ENCODE data around the gene ACSF3.
A peak's percentile ranks its signal among the peaks of the same experiment; 100 is the strongest.
"Not testable (repeated sequence)": the region's sequence is repeated elsewhere in the genome, so short reads cannot be mapped to it uniquely, and the experiment has no call there.

Gene ACSF3

DNA sequence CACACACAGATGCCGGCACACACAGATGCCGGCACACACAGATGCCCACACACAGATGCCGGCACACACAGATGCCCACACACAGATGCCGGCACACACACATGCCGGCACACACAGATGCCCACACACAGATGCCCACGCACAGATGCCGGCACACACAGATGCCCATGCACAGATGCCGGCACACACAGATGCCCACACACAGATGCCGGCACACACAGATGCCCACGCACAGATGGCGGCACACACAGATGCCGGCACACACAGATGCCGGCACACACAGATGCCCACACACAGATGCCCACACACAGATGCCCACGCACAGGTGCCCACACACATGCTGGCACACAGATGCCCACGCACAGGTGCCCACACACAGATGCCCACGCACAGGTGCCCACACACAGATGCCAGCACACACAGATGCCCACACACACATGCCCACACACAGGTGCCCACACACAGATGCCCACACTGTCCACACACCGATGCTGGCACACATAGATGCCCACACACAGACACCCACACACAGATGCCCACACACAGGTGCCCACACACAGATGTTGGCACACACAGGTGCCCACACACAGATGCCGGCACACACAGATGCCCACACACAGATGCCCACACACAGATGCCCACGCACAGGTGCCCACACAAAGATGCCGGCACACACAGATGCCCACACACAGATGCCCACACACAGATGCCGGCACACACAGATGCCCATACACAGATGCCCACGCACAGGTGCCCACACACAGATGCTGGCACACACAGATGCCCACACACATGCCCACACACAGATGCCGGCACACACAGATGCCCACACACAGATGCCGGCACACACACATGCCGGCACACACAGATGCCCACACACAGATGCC lies 95.1 kb downstream of the ACSF3 start:
- H3K36me3 ChIP-seq (ENCODE audit: control insufficient read depth in 4 of 4, insufficient read depth in 4 of 4, low read length in 3 of 4); H3K4me3 ChIP-seq (ENCODE audit: control insufficient read depth in 1 of 7, extremely low read depth in 1 of 7, insufficient read depth in 4 of 7, low read depth in 2 of 7, low read length in 6 of 7); CTCF ChIA-PET; H3K27ac ChIP-seq (ENCODE audit: insufficient read depth in 1 of 2, low read depth in 1 of 2, low read length in 2 of 2, poor library complexity in 1 of 2, severe bottlenecking in 2 of 2); POLR2A ChIA-PET; H3K27me3 ChIP-seq (replicated peaks in 2 of 5; ENCODE audit: control insufficient read depth in 4 of 5, insufficient read depth in 5 of 5, low read length in 4 of 5); H3K4me1 ChIP-seq (ENCODE audit: control extremely low read depth in 1 of 4, control insufficient read depth in 4 of 4, insufficient read depth in 4 of 4, low read length in 3 of 4); H3K9me3 ChIP-seq (ENCODE audit: control extremely low read depth in 1 of 5, control insufficient read depth in 4 of 5, insufficient read depth in 2 of 5, low read depth in 1 of 5, low read length in 4 of 5): not testable (repeated sequence)
- WGBS (ENCODE audit: insufficient coverage) = 96% methylated on average over 13 of the region's 25 CpGs
- DNase-seq = peak in 1 of 3 donors; percentile 44

DNA sequence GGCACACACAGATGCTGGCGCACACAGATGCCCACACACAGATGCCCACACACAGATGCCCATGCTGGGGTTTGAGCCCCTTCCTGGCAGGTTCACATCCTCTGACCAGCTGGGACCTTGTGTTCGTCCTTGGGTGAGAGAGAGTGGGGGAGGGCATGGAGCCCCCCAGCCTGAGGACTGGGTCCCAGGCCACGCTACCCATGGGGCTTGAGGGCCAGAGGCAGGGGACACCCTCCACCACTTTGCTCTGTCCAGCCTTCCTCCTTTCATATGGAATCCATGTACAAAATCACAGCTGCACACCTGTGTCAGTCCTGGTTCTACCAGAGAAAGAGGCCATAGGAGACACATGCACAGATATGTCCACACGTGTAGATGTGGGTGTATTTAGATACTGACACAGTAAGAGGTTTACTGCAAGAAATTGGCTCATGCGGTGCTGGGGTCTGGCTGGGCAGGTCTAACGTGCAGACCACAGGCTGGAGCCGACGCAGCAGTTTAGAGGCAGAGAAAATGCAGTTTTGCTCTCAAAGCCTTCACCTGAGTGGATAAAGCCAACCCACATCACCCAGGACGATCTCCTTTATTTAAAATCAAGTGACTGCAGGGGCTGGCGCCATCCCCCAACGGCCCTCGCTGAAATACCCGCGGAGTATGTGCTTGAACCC lies 95.8 kb downstream of the ACSF3 start:
- H3K9me3 ChIP-seq (ENCODE audit: control extremely low read depth in 1 of 5, control insufficient read depth in 4 of 5, insufficient read depth in 2 of 5, low read depth in 1 of 5, low read length in 4 of 5) = peaks cover 0 to 2% (median 0%) of the 10 kb centered on the region in 5 experiments
- H3K27ac ChIP-seq (ENCODE audit: insufficient read depth in 1 of 2, low read depth in 1 of 2, low read length in 2 of 2, poor library complexity in 1 of 2, severe bottlenecking in 2 of 2) = no peak overlapping the region
- whole genome bisulfite sequencing (ENCODE audit: insufficient coverage) = 79% methylated on average over 12 of the region's 14 CpGs
- no peaks in the 10 kb centered on the region for H3K36me3 ChIP-seq (ENCODE audit: control insufficient read depth in 4 of 4, insufficient read depth in 4 of 4, low read length in 3 of 4)
- peak in 1 of 3 donors; percentile 42 for DNase-seq
- CTCF ChIA-PET = no interaction called here
- no peak overlapping the region for H3K4me3 ChIP-seq (ENCODE audit: control insufficient read depth in 1 of 7, extremely low read depth in 1 of 7, insufficient read depth in 4 of 7, low read depth in 2 of 7, low read length in 6 of 7)
- H3K27me3 ChIP-seq (replicated peaks in 2 of 5; ENCODE audit: control insufficient read depth in 4 of 5, insufficient read depth in 5 of 5, low read length in 4 of 5) = peaks cover 0 to 9% (median 2%) of the 10 kb centered on the region in 5 experiments
- peaks cover 0 to 16% (median 11%) of the 10 kb centered on the region in 4 experiments for H3K4me1 ChIP-seq (ENCODE audit: control extremely low read depth in 1 of 4, control insufficient read depth in 4 of 4, insufficient read depth in 4 of 4, low read length in 3 of 4)
- POLR2A ChIA-PET = no interaction called here

DNA sequence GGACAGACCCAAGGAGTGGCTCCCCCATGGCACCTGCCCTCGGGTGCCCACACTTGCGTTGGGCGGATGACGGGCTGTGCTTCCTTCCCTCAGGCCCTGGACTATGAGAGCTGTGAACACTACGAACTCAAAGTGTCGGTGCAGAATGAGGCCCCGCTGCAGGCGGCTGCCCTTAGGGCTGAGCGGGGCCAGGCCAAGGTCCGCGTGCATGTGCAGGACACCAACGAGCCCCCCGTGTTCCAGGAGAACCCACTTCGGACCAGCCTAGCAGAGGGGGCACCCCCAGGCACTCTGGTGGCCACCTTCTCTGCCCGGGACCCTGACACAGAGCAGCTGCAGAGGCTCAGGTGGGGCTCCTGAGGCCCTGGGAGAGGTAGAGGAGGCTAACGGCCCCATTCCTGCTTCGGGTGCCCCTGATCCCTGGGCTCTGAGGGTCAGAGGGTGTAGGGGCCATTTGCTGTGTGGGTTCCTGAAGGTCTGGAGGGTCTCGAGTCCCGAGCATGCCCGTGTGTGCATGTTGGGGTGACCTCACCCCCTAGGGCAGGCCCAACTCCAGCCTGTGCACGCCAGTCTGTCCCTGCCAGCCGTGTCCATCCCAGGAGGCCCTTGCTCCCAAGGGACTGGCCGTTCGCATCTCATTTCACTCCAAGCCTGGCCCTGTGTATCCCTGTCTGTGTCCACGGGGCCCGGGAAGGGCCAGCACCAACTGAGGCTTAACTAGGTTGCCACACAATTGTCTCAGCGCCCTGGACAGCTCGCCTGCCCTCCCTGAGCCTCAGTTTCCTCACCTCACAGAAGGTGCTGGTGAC lies 96.7 kb downstream of the ACSF3 start:
- H3K4me1 ChIP-seq (ENCODE audit: control extremely low read depth in 1 of 4, control insufficient read depth in 4 of 4, insufficient read depth in 4 of 4, low read length in 3 of 4) = peaks cover 0 to 24% (median 20%) of the 10 kb centered on the region in 4 experiments
- ChIA-PET CTCF (no interaction called here), POLR2A (no interaction called here)
- H3K4me3 ChIP-seq (ENCODE audit: control insufficient read depth in 1 of 7, extremely low read depth in 1 of 7, insufficient read depth in 4 of 7, low read depth in 2 of 7, low read length in 6 of 7) = no peak overlapping the region
- H3K27ac ChIP-seq (ENCODE audit: insufficient read depth in 1 of 2, low read depth in 1 of 2, low read length in 2 of 2, poor library complexity in 1 of 2, severe bottlenecking in 2 of 2) = no peak overlapping the region
- WGBS (ENCODE audit: insufficient coverage) = 76% methylated on average over 28 of the region's 28 CpGs
- DNase-seq = no peak
- H3K9me3 ChIP-seq (ENCODE audit: control extremely low read depth in 1 of 5, control insufficient read depth in 4 of 5, insufficient read depth in 2 of 5, low read depth in 1 of 5, low read length in 4 of 5) = peaks cover 0 to 2% (median 0%) of the 10 kb centered on the region in 5 experiments
- no peaks in the 10 kb centered on the region for H3K36me3 ChIP-seq (ENCODE audit: control insufficient read depth in 4 of 4, insufficient read depth in 4 of 4, low read length in 3 of 4)
- H3K27me3 ChIP-seq (replicated peaks in 2 of 5; ENCODE audit: control insufficient read depth in 4 of 5, insufficient read depth in 5 of 5, low read length in 4 of 5) = peaks cover 0 to 9% (median 2%) of the 10 kb centered on the region in 5 experiments

DNA sequence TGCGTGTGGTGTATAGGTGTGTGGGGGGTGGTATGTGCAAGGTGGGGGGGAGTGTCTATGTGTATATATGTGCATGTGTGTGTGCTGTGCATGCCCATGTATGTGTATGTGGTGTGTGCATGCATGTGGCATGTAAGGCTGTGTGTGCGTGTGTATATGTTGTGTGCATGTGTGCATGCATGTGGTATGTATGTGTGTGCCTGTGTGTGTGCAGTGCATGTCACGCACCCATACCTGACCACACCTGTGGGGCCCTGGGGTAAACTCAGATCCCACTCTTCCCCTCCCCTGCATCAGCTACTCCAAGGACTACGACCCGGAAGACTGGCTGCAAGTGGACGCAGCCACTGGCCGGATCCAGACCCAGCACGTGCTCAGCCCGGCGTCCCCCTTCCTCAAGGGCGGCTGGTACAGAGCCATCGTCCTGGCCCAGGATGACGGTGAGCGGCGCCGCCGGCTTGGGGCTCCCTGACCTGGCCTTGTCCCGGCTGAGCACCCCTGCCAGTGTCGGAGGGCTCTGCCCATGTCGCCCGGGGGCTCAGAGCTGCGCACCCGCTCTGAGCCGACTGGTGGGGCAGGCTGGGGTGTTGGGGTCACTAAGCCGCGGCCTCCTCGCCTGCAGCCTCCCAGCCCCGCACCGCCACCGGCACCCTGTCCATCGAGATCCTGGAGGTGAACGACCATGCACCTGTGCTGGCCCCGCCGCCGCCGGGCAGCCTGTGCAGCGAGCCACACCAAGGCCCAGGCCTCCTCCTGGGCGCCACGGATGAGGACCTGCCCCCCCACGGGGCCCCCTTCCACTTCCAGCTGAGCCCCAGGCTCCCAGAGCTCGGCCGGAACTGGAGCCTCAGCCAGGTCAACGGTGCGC lies 97.6 kb downstream of the ACSF3 start:
- CTCF ChIA-PET = no interaction called here
- no peak overlapping the region for H3K4me3 ChIP-seq (ENCODE audit: control insufficient read depth in 1 of 7, extremely low read depth in 1 of 7, insufficient read depth in 4 of 7, low read depth in 2 of 7, low read length in 6 of 7)
- H3K4me1 ChIP-seq (ENCODE audit: control extremely low read depth in 1 of 4, control insufficient read depth in 4 of 4, insufficient read depth in 4 of 4, low read length in 3 of 4) = peaks cover 0 to 25% (median 23%) of the 10 kb centered on the region in 4 experiments
- H3K9me3 ChIP-seq (ENCODE audit: control extremely low read depth in 1 of 5, control insufficient read depth in 4 of 5, insufficient read depth in 2 of 5, low read depth in 1 of 5, low read length in 4 of 5) = peaks cover 0 to 2% (median 0%) of the 10 kb centered on the region in 5 experiments
- H3K27ac ChIP-seq (ENCODE audit: insufficient read depth in 1 of 2, low read depth in 1 of 2, low read length in 2 of 2, poor library complexity in 1 of 2, severe bottlenecking in 2 of 2) = no peak overlapping the region
- H3K36me3 ChIP-seq (ENCODE audit: control insufficient read depth in 4 of 4, insufficient read depth in 4 of 4, low read length in 3 of 4) = no peaks in the 10 kb centered on the region
- H3K27me3 ChIP-seq (replicated peaks in 2 of 5; ENCODE audit: control insufficient read depth in 4 of 5, insufficient read depth in 5 of 5, low read length in 4 of 5) = peaks cover 0 to 9% (median 2%) of the 10 kb centered on the region in 5 experiments
- 85% methylated on average over 27 of the region's 44 CpGs for WGBS (ENCODE audit: insufficient coverage)
- DNase-seq = no peak
- POLR2A ChIA-PET = no interaction called here

- Histone ChIP-seq H3K27me3 (replicated peaks in 2 of 5; ENCODE audit: control insufficient read depth in 4 of 5, insufficient read depth in 5 of 5, low read length in 4 of 5) (peaks cover 0 to 9% (median 2%) of the 10 kb centered on the region in 5 experiments), H3K4me3 (ENCODE audit: control insufficient read depth in 1 of 7, extremely low read depth in 1 of 7, insufficient read depth in 4 of 7, low read depth in 2 of 7, low read length in 6 of 7) (peak overlapping the region in 6 of 7 experiments; percentile 23 to 65 (median 52)), H3K4me1 (ENCODE audit: control extremely low read depth in 1 of 4, control insufficient read depth in 4 of 4, insufficient read depth in 4 of 4, low read length in 3 of 4) (peaks cover 0 to 25% (median 23%) of the 10 kb centered on the region in 4 experiments)
Observed at GRCh38 chr16:89191901-89192185, 98.2 kb downstream of the ACSF3 start.

GRCh38 chr16:89192186-89192955 lies 98.7 kb downstream of the ACSF3 start:
- POLR2A ChIA-PET; H3K36me3 ChIP-seq (ENCODE audit: control insufficient read depth in 4 of 4, insufficient read depth in 4 of 4, low read length in 3 of 4); H3K9me3 ChIP-seq (ENCODE audit: control extremely low read depth in 1 of 5, control insufficient read depth in 4 of 5, insufficient read depth in 2 of 5, low read depth in 1 of 5, low read length in 4 of 5); H3K27ac ChIP-seq (ENCODE audit: insufficient read depth in 1 of 2, low read depth in 1 of 2, low read length in 2 of 2, poor library complexity in 1 of 2, severe bottlenecking in 2 of 2): not testable (repeated sequence)
- under 1% methylated on average over 35 of the region's 63 CpGs for WGBS (ENCODE audit: insufficient coverage)
- peaks cover 0 to 14% (median 2%) of the 10 kb centered on the region in 5 experiments for H3K27me3 ChIP-seq (replicated peaks in 2 of 5; ENCODE audit: control insufficient read depth in 4 of 5, insufficient read depth in 5 of 5, low read length in 4 of 5)
- peak overlapping the region in 6 of 7 experiments; percentile 23 to 65 (median 52) for H3K4me3 ChIP-seq (ENCODE audit: control insufficient read depth in 1 of 7, extremely low read depth in 1 of 7, insufficient read depth in 4 of 7, low read depth in 2 of 7, low read length in 6 of 7)
- CTCF ChIA-PET = interaction anchor here (0.8 kb wide), 1 partner anchor 19 kb away, joined by 3 read pairs; no protein-coding TSS in a partner anchor
- peak; percentile 85 to 93 (median 91) for DNase-seq
- peaks cover 0 to 25% (median 23%) of the 10 kb centered on the region in 4 experiments for H3K4me1 ChIP-seq (ENCODE audit: control extremely low read depth in 1 of 4, control insufficient read depth in 4 of 4, insufficient read depth in 4 of 4, low read length in 3 of 4)

More at GRCh38 chr16:89191901-89192185, 98.2 kb downstream of the ACSF3 start:
- no peak for DNase-seq
- H3K9me3 ChIP-seq (ENCODE audit: control extremely low read depth in 1 of 5, control insufficient read depth in 4 of 5, insufficient read depth in 2 of 5, low read depth in 1 of 5, low read length in 4 of 5) = peaks cover 0 to 2% (median 0%) of the 10 kb centered on the region in 5 experiments
- ChIA-PET CTCF (no interaction called here), POLR2A (no interaction called here)
- H3K36me3 ChIP-seq (ENCODE audit: control insufficient read depth in 4 of 4, insufficient read depth in 4 of 4, low read length in 3 of 4) = no peaks in the 10 kb centered on the region
- no peak overlapping the region for H3K27ac ChIP-seq (ENCODE audit: insufficient read depth in 1 of 2, low read depth in 1 of 2, low read length in 2 of 2, poor library complexity in 1 of 2, severe bottlenecking in 2 of 2)
- WGBS (ENCODE audit: insufficient coverage) = 0% methylated on average over 5 of the region's 19 CpGs
